ELF-1 (cell line): ENCODE results near the gene NDUFA1.
"Not testable (repeated sequence)": the region's sequence is repeated elsewhere in the genome, so short reads cannot be mapped to it uniquely, and the experiment has no call there.

ENCODE experiments used
- DNase-seq: peaks from one replicate; pipeline ENCODE4 v3.0.0-alpha.2; 2016; ENCODE audit warnings: low read depth, low spot score

The NDUFA1 gene

DNA sequence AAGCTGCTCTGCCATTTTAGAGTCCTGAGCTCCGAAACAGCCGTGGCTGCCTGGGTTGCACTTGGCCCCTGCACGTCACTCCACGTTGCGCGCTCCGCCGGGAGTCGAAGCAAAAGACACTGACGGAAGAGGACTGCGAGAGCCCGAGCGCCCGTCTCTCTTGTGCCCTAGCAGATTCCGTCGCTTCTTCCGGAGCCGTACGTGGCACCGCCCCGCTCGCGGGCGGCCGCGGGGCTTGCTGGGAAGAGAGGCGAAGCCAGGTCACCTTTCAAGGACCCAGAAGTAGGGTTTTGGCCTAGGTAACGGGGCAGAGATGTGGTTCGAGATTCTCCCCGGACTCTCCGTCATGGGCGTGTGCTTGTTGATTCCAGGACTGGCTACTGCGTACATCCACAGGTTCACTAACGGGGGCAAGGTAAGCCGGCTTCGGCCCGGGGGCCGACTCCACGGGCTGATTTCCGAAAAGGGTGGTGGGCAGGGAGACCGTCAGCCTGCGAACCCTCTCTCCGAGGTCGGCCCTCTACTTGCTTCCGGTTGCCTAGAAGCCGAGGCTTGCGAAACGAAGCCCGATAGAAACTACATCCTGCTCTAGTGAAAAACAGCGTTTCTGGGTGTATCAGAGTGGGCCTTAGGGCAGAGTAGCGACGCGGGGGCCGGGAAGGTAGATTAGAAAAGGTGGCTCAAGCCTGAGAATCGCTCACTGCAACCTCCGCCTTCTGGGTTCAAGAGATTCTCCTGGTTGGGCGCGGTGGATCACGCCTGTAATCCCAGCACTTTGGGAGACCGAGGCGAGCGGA, at the start of gene NDUFA1, which contains the start of gene RNF113A:
Gene NDUFA1, plus strand, starts transcription at position 234 of the 797 bp plus-strand sequence. Its CDS starts 80 bp downstream, at position 314.
Gene RNF113A, minus strand, starts transcription at position 135 of the 797 bp plus-strand sequence. Its CDS starts 120 bp downstream, at position 15.
- peak; percentile 96 for DNase-seq

DNA sequence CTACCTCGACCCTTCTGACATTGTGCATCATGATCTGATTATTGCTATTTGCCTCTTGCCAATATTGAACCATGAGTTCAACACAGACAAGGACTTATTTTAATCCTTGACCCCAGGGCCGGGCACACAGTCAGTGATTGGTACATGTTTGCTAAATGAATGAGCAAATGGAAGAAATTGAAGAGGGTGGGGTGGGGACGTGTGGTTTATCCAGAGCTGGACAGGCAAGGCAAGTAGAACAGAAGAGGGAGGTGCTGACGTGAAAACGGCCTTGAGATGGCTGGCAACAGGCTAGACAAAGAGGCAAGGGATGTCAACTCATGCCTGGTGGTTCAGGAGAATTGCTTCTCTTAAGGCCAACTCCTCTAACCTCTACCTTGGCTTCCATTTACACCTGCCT, 47.4 kb upstream of the NDUFA1 start:
- not testable (repeated sequence) for DNase-seq

- DNase-seq: no peak
These were observed 45.2 kb upstream of the NDUFA1 start for GRCh38 chrX:119826399-119826959.

DNA sequence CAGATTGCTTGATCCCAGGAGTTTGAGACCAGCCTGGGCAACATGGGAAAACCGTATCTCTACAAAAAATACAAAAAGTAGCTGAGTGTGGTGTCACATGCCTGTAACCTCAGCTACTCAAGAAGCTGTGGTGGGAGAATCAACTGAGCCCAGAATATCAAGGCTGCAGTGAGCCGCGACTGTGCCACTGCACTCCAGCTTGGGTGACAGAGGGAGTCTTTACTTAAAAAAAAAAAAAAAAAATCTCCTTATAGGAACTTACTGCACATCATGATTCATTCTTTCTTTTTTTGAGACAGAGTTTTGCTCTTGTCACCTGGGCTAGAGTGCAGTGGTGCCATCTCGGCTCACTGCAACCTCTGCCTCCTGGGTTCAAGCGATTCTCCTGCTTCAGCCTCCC, 43.2 kb upstream of the NDUFA1 start:
- DNase-seq: no peak

- no peak for DNase-seq
These were observed 37.7 kb upstream of the NDUFA1 start for GRCh38 chrX:119833905-119834304.

- DNase-seq: peak; percentile 100
These were observed 19.0 kb upstream of the NDUFA1 start, which contains the start of gene UPF3B for GRCh38 chrX:119852382-119853353. UPF3B (minus strand) TSS chrX:119852963; CDS start chrX:119852928, 35 bp downstream.

DNA sequence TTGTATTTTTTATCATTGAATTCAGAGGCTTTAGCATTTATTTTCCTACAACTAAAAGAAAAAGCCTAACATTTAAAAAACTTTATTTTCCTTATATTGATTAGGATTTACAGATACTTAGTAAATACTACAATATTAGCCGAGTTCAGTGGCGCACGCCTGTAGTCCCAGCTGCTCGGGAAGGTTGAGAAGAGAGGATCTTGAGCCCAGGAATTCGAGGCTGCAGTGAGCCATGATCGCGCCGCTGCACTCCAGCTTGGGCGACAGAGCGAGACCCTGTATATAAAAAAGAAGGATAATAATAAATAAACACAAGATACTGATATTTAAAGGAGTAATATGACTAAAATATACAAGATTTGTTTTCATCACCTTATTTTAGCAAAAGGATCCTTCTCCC, 18.2 kb upstream of the NDUFA1 start:
- DNase-seq: no peak

DNA sequence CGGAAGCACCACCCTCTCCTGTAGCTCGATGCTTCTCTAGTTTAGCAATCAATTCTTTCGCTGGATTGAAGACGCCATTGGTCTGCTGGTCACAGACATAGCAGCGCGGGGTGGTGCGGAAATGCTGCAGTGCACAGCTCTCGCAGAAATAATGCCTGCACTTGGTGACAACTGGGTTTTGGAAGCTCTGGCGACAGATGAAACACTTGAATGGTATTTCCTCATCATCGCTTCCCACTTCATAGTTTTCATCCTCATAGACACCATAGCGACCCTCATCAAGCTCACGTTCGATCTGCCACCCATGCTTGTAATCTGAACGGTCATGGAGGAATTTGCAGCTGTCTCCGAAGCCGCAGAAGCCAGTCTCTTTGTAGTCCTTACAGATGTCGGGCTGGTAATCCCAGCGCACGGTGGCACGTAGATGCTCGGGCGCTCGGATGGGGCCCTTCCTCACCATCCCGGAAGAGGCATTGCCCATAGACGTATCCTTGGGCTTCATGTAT, 953 bp upstream of the NDUFA1 start:
- peak; percentile 54 for DNase-seq

DNA sequence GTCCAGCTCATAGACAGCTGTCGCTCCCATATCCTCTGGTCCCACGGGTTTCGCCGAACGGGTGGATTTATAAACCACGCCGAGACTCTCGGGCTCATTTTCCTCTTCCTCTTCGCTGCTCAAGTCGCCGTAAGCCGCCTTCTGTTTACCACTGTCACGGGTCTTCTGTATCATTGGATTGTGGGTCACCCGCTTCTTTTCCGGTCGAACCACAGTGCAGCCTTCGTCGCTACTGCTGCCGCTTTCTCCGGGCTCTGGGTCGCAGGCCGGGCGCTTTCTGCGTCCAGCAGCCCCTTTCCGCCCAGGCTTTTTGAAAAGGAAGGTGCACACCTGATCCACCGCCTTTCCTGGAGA, 410 bp upstream of the NDUFA1 start:
- DNase-seq: no peak

GRCh38 chrX:119878740-119879139, 7.1 kb downstream of the NDUFA1 start:
- no peak for DNase-seq

DNA sequence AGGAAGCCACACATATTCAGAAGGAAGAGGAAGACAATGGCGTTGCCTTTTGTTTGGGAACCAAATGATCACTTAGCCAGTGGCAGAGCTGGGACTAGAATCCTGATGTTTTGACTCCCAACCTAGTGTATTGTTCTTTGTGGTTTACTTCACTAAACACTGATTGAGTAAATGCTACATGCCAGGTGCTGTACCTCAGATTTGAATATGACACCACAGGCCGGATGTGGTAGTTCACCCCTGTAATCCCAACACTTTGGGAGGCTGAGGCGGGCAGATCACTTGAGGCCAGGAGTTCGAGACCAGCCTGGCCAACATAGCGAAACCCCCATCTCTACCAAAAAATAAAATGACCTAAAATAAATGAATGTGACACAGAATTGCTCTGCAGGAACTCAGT, 8.4 kb downstream of the NDUFA1 start:
- no peak for DNase-seq

DNA sequence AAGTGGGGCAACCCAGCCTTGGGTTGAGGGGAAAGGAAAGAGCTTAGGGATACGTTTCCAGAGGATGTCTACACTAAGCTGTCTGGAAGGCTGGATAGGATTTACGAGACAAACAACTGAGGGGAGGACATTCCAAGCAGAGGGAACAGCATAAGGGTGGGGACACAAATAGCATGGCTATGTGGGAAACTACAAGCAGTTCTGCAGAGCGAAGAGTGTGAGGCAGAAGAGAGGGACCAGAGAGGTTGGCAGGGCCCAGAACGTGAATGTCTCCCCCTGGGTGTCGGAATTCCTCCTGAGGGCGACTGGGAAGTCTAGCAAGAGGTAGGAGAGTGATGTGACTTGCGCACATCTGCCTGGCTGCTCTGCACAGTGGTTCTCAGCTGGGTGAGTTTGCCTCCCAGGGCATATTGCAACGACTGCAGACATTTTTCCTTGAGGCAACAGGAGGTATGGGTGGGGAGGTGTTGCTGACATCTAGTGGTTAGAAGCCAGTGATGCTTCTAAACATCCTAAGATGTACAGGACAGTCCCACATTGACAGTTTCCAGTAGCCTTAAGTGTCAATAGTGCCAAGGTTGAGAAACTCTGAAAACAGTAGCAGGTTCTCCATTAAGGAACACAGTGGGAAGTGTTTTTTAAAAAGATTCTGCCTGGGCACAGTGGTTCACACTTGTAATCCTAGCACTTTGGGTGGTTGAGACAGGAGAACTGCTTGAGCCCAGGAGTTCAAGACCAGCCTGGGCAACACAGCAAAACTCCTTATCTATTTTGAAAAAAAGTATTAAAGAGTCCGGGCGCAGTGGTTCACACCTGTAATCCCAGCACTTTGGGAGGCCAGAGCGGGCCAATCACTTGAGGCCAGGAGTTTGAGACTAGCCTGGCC, 9.2 kb downstream of the NDUFA1 start:
- DNase-seq: peak; percentile 83

- peak; percentile 16 for DNase-seq
These were observed 14.2 kb downstream of the NDUFA1 start for GRCh38 chrX:119885554-119886428.

GRCh38 chrX:119887721-119888425, 16.2 kb downstream of the NDUFA1 start:
- DNase-seq: peak; percentile 96

DNA sequence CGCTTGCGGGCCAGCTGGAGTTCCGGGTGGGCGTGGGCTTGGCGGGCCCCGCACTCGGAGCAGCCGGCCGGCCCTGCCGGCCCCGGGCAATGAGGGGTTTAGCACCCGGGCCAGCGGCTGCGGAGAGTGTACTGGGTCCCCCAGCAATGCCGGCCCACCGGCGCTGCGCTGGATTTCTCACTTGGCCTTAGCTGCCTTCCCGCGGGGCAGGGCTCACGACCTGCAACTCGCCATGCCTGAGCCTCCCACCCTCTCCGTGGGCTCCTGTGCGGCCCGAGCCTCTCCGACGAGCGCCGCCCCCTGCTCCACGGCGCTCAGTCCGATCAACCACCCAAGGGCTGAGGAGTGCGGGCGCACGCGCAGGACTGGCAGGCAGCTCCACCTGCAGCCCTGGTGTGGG, 19.0 kb downstream of the NDUFA1 start:
- not testable (repeated sequence) for DNase-seq

DNA sequence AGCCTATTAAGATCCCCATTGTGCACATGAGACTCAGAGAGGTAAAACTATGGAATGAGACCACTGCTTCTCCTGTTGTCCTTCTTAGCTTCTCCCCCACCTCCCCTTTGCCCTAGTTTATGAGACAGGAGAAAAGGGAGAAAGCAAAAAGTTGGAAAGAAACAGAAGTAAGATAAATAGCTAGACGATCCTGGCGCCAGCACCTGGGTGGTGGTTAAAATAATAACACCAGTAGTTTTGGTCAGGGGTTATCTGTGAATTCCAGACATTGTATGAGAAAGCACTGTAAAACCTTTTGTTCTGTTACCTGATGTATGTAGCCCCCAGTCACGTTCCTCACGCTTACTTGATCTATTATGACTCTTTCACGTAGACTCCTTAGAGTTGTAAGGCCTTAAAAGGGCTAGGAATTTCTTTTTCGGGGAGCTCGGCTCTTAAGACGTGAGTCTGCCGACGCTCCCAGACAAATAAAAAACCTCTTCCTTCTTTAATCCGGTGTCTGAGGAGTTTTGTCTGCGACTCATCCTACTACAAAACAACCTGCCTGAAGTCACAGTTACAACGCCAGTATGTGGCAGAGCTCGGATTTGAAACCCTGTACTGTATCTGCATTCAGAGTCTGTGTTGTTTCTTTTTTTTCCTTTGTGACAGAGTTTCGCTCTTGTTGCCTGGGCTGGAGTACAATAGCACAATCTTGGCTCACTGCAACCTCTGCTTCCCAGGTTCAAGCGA, 20.5 kb downstream of the NDUFA1 start:
- DNase-seq: not testable (repeated sequence)

GRCh38 chrX:119895843-119896326, 24.3 kb downstream of the NDUFA1 start, which contains the start of gene AKAP14:
AKAP14 (plus strand) TSS chrX:119895893; CDS start chrX:119903224, 7,331 bp downstream.
- DNase-seq: no peak

DNA sequence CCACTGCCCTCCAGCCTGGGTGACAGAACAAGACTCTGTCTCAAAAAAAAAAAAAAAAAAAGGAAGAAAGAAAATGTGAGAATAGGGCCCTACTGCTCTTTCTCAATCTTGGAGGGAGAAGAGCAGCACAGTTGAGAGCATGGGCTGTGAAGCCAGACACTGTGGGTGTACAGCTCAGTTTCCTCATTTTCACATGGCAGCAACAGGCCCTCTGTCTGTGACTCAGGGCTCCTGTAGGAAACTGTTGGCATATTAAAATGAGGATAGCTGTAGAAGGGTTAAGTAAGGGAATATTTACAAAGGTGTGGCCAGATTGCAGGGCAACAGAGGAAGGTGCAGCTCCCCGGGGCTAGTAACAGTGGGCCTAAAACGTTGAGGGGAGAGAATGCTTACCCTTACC, 27.5 kb downstream of the NDUFA1 start:
- DNase-seq: no peak
